ENCODE data around the gene KCNN3.

KCNN3 gene

DNA sequence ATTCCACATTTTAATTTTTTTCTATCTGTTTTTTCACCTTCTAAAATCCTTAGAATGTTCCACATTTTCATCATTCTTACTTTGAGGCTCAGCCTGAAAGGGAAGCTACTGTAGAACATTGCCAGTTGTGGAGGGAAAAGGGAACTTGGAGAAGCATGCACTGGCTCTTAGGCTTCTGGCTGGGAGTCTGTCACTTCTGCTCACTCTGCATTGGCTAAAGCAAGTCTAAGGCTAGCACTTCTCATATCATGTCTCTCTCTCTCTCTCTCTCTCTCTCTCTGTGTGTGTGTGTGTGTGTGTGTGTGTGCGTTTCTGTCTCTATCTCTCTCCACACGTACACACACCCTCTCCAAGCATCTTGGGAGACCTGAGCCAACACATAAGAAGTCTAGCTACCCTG lies 212.5 kb downstream of the KCNN3 start:
- TF ChIP-seq, protein P1, sequence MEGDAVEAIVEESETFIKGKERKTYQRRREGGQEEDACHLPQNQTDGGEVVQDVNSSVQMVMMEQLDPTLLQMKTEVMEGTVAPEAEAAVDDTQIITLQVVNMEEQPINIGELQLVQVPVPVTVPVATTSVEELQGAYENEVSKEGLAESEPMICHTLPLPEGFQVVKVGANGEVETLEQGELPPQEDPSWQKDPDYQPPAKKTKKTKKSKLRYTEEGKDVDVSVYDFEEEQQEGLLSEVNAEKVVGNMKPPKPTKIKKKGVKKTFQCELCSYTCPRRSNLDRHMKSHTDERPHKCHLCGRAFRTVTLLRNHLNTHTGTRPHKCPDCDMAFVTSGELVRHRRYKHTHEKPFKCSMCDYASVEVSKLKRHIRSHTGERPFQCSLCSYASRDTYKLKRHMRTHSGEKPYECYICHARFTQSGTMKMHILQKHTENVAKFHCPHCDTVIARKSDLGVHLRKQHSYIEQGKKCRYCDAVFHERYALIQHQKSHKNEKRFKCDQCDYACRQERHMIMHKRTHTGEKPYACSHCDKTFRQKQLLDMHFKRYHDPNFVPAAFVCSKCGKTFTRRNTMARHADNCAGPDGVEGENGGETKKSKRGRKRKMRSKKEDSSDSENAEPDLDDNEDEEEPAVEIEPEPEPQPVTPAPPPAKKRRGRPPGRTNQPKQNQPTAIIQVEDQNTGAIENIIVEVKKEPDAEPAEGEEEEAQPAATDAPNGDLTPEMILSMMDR (IDR thresholded peaks at IDR 0.05), result no peak
- no peak for TF ChIP-seq ZFX (IDR thresholded peaks at IDR 0.05; ENCODE audit: borderline replicate concordance)
- no peak overlapping the region for H3K27ac ChIP-seq

DNA sequence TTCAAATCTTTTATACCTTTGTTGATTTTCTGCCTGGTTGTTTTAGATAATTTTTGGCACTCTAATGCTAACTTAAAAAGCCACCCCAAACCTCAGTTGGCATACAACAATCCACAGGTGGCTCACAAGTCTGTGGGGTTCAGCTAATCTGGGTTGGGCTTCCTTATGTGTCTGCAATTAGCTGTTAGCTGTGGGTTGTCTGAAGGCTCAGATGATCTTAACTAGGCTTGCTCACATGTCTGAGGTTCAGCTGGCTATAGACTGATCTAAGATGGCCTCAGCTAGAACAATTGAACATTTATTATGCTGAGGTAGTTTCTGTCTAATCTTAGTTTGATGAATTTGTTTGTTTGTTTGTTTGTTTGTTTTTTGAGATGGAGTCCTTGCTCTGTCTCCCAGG lies 217.2 kb downstream of the KCNN3 start:
- TF ChIP-seq, protein P1 (IDR thresholded peaks at IDR 0.05), result no peak
- no peak for TF ChIP-seq ZFX (IDR thresholded peaks at IDR 0.05; ENCODE audit: borderline replicate concordance)

More for the DNA sequence above, 217.2 kb downstream of the KCNN3 start:
- no peak overlapping the region for H3K27ac ChIP-seq
